Ammon's horn (tissue), 1 donor: ENCODE measurements around the gene GOLGA6L1.
"Not testable (repeated sequence)": the region's sequence is repeated elsewhere in the genome, so short reads cannot be mapped to it uniquely, and the experiment has no call there.

Experiments used
- DNase-seq: peaks from one replicate; pipeline ENCODE4 v3.0.0-alpha.2; 2016; ENCODE audit warnings: low spot score

GOLGA6L1 gene, protein sequence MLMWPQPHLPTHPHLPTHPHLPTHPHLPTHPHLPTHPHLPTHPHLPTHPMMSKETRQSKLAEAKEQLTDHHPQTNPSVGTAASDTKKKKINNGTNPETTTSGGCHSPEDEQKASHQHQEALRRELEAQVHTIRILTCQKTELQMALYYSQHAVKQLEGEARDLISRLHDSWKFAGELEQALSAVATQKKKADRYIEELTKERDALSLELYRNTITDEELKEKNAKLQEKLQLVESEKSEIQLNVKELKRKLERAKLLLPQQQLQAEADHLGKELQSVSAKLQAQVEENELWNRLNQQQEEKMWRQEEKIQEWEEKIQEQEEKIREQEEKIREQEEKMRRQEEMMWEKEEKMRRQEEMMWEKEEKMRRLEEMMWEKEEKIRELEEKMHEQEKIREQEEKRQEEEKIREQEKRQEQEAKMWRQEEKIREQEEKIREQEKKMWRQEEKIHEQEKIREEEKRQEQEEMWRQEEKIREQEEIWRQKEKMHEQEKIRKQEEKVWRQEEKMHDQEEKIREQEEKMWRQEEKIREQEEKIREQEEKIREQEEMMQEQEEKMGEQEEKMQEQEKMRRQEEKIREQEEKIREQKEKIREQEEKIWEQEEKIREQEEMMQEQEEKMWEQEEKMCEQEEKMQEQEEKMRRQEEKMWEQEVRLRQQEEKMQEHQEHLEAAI

DNA sequence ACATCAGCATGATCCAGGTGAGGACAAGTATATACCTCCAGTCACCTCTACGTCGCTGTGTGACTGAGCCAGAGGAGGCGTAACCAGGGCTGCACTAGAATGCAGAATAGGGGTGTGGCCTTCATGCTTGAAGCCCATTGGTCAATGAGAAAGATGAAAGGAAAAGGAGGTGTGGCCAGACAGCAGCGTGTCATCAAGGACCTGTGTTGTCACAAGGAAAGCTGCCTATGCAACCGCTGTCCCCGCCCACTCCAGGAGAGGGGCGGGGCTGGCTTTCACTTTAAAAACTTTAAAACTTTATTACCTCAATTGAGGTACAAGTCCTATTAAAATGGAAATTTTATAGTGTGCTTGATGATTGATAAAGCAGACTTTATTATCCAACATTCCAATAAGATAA, at the start of gene GOLGA6L1:
Gene GOLGA6L1 (minus strand): TSS at position 101 of the 400 bp plus-strand sequence. CDS start 91 bp downstream, at position 10.
- not testable (repeated sequence) for DNase-seq

DNA sequence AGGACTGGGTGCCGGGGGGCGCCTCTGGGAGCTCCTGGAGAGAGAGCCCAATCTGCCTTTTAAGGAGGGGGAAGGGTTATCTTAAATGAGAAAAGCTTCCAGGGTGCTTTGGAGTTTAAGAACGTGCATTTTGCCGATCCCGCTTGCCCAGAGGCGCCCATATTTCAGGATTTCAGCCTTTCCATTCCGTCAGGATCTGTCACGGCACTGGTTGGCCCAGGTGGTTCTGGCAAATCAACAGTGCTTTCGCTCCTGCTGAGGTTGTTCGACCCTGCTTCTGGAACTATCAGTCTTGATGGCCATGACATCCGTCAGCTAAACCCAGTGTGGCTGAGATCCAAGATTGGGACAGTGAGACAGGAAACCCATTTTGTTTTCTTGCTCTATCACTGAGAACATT, 44.6 kb upstream of the GOLGA6L1 start:
- not testable (repeated sequence) for DNase-seq

DNA sequence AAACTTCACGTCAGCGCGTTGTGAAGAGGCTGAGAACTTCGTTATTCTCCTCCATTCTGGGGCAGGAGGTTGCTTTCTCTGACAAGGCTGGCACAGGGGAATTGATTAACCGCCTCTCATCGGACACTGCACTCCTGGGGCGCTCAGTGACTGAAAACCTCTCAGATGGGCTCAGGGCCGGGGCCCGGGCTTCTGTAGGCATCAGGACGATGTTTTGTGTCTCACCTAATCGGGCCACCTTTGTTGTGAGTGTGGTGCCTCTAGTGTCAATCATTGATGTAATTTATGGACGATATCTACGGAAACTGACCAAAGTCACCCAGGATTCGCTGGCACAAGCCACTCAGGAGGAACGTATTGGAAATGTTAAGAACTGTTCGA, 43.9 kb upstream of the GOLGA6L1 start:
- DNase-seq = not testable (repeated sequence)

DNA sequence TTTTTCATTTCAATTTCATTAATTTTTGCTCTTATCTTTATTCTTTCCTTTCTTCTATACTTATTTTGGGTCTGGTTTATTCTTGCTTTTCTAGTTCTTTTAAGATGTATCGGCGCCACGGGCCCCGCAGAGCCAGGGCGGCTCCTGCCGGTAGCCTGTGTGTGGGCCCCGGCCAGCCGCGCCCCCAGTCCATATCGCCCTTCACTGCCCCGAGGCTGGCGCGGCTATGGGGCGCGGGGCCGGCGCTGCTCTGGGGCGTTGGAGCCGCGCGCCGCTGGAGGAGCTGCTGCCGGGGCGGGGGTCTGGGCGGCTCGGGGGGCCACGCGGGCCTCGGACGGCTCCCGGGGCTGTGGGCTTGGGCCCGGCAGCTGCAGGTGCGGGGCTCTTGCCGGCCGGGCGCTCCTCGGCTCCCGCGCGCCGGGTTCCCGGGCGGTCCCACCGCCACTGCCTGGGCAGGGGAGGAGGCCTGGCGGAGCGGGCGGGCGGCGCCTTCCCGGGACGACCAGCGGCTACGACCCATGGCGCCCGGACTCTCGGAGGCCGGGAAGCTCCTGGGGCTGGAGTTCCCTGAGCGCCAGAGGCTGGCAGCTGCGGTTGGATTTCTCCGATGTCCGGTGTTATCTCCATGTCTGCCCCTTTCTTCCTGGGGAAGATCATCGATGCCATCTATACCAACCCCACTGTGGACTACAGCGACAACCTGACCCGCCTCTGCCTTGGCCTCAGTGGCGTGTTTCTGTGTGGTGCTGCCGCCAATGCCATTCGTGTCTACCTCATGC, 43.3 kb upstream of the GOLGA6L1 start:
- DNase-seq = not testable (repeated sequence)

DNA sequence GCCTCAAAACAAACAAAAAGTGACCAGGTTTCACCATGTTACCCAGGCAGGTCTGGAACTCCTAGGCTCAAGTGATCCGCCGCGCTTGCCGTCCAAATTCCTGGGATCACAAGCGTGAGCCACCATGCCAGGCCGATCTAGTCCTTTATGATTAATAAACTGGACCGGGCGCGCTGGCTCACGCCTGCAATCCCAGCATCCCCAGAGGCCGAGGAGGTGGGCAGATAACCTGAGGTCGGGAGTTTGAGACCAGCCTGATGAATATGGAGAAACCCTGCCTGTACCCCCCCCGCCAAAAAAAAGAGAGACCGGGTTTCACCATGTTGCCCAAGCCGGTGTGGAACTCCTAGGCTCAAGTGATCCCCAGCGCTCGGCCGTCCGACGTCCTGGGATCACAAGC, 40.1 kb upstream of the GOLGA6L1 start:
- DNase-seq = not testable (repeated sequence)

DNA sequence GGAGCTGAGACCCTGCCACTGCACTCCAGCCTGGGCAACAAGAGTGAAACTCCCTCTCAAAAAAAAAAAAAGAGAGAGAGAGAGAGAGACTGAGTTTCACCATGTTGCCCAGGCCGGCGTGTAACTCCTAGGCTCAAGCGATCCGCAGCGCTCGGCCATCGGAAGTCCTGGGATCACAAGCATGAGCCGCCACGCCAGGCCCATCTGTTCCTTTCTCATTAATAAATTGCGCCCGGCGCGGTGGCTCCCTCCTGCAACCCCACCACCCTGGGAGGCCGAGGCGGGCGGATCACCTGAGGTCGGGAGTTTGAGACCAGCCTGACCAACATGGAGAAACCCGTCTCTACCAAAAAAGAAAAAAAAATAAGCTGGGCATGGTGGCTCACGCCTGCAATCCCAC, 39.0 kb upstream of the GOLGA6L1 start:
- DNase-seq = not testable (repeated sequence)

DNA sequence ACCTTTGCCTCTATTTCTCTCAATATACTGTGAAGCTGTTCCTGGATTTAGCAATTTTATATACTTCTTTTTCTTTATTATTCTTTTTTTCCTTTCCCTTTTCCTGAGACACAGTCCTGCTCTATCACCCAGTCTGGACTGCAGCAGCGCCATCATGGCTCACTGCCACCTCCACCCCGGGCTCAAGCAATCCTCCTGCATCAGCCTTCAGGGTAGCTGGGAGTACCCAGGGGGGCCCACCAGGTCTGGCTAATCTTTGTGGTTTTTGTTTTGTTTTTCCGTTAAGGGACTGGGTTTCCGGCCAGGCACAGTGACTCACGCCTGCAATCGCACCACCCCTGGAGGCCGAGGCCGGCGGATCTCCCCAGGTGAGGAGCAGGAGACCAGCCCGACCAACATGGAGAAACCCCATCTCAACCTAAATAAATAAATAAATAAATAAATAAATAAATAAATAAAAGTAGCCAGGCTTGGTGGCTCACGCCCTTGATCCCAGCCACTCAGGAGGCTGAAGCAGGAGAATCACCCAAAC, 38.1 kb upstream of the GOLGA6L1 start:
- DNase-seq = not testable (repeated sequence)

DNA sequence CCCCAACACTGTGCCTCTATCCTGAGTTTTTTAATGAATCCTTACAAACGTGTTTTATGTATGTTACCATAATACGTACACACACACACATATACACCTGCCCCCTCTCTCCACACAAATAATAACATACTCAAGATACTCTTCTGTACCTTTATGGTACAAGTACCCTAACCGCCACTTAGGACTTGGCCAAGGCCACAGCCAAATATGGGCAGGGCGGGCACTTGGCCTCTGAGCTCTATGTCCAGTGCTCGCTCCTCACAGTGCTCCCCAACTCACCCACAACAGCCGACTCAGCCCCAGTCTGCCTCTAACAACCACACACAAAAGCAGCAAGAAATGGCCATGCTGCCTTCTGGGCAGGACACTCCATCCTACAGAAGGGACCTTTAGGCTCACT, 3.8 kb downstream of the GOLGA6L1 start:
- DNase-seq = not testable (repeated sequence)

DNA sequence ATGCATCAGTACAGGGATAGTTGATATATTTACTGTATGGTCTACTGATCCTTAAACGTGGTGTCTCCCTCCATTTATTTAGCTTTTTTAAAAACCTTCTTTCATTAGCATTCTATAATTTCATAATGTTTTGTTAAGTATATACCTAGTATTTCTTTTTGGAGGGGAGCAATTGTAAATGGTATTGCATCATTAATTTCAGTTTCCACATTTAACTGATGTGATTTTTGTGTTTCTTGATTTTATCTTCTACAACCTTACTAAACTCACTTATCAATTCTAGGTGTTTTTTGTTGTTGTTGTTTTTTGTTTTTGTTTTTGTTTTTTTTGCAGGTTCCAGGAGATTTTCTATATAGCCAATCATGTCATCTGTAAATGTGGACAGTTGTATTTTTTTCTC, 18.4 kb downstream of the GOLGA6L1 start:
- no peak for DNase-seq

DNA sequence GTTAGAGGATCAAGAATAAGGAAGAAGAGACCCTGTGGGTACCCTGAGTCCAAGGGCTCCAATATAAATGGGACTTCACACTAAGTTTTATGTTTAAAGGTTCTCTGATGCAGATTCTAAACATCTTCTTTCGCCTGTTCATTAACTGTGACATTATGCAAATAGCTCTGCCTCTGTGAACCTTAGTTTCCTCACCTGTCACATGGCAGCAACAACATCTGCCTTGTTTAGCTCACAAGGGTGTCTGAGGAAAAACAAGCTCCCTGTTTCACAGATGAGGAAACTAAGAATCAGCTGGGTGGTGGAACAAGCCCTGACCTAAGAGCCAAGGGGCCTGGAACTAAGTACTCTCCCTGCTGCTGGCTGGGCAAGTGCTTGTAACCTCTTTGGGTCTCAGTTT, 40.8 kb downstream of the GOLGA6L1 start:
- no peak for DNase-seq

DNA sequence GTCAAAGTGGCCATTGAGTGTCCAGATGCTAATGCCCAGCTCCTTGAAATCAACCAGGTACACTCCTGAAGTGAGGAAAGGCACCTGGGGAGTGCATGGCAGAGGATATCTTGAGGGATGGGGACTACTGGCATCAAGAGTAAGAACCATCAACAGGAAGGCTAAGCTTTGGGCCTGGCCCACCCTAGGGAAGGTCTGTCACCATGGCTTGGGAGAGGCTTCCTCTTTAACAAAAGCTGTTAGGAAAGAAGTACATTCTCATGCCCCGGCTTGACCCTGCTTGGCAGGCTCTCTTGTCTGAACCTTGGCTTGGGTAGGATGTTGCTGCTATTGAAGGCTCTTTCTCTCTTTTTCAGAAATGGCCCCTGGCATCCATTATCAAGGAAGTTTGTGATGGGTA, 53.5 kb downstream of the GOLGA6L1 start:
- DNase-seq = no peak

DNA sequence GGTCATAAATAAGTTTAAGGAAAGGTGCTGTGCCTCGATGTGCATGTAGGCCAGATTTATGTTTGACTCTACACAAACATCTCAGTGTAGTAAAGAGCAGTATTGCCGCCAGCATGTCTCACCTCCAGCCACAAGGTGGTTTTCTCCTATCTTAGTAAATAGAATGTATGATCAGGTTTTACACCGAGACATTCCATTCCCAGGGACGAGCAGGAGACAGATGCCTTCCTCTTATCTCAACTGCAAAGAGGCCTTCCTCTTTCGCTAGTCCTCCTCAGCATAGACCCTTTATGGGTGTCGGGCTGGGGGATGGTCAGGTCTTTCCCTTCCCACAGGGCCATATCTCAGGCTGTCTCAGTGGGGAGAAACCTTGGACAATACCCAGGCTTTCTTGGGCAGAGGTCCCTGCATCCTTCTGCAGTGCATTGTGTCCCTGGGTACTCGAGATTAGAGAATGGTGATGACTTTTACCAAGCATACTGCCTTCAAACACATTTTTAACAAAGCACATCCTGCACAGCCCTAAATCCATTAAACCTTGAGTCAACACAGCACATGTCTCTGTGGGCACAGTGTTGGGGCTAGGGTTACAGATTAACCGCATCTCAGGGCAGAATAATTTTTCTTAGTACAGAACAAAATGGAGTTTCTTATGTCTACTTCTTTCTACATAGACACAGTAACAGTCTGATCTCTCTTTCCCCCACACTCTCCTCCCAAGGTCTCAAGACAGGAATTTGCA, 54.5 kb downstream of the GOLGA6L1 start:
- DNase-seq = not testable (repeated sequence)

DNA sequence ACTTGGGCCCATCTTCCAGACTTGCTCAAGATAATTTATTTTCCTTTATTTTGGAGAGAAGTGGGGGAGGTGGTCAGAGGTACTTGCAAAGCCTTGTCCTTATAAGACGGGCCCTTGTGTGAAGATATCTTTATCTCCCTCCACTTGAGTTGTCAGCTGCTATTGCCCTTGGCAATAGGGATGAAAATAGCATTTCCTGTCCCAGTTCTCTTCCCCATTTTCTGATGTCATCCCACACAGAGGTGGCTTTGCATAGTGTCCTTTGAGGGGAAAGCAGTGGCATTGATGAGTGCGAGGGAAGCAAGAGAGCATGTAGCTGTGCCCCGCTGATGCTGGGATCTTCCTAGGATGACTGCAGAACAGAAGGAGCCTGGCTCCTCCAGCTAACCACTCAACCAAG, 55.4 kb downstream of the GOLGA6L1 start:
- DNase-seq = peak; percentile 27

DNA sequence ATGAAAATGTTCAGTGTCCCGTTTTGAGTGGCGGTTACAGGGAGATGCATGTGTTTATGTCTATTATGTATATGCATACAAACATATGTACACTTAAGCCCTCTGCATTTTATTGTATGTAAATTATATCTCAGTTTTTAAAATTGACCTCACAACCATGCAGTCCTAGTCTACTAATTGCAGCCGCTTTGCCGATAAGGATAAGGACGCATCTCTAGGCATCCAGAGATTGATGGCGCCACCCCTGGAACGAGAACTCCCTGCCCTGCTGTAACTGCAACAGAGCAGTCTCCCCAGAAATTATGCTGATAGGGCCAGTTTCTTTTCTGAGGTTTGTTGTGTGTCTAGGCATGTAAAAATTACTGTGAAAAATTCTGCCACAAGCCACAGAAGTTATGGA, 56.9 kb downstream of the GOLGA6L1 start:
- no peak for DNase-seq
